NCI-H2029 (cell line): ENCODE measurements around the gene HSPB9.
"Not testable (repeated sequence)": the region's sequence is repeated elsewhere in the genome, so short reads cannot be mapped to it uniquely, and the experiment has no call there.

Source experiments
- DNase-seq: peaks from one replicate; lab custom pipeline; 2025; lab: John Stamatoyannopoulos, UW

The HSPB9 gene

DNA sequence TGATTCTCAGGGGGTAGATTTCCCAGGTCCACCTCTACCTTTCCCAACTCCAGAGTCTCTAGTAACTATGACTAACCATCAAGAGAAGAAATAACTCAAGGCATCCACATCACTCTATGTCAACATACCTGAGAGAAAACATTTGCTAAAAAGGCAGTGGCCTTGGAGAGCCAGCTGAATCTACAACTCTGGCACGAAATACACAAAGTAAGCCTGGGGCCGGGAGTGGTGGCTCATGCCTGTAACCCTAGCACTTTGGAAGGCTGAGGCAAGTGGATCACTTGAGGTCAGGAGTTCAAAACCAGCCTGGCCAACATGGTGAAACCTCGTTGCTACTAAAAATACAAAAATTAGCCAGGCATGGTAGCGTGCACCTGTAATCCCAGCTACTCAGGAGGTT lies 20.5 kb downstream of the HSPB9 start:
- not testable (repeated sequence) for DNase-seq

DNA sequence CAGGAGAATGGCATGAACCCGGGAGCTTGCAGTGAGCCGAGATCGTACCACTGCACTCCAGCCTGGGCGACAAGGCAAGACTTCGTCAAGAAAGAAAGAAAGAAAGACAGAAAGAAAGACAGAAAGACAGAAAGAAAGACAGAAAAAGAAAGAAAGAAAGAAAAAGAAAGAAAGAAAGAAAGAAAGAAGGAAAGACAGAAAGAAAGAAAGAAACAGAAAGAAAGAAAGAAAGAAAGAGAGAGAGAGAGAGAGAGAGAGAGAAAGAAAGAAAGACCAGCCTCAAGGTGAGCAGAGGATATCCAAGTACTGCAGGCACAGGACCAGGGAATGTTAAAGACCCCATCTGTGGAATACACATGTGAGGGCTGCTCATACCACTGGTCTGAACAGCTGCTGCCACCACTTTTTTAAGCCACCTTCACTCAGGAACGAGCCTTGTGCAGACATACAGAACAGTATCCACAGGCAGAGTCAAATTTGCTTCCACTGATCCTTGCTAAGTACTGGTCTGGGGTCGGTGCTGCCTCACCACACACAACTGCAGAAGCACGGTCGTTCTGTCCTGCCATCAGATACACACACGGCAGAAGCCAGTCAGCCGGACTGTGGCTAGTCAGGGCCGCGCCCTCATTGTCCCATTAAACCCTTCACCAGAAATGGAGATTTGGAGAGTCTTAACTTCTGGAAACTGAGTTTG lies 24.5 kb downstream of the HSPB9 start:
- DNase-seq, result no peak

DNA sequence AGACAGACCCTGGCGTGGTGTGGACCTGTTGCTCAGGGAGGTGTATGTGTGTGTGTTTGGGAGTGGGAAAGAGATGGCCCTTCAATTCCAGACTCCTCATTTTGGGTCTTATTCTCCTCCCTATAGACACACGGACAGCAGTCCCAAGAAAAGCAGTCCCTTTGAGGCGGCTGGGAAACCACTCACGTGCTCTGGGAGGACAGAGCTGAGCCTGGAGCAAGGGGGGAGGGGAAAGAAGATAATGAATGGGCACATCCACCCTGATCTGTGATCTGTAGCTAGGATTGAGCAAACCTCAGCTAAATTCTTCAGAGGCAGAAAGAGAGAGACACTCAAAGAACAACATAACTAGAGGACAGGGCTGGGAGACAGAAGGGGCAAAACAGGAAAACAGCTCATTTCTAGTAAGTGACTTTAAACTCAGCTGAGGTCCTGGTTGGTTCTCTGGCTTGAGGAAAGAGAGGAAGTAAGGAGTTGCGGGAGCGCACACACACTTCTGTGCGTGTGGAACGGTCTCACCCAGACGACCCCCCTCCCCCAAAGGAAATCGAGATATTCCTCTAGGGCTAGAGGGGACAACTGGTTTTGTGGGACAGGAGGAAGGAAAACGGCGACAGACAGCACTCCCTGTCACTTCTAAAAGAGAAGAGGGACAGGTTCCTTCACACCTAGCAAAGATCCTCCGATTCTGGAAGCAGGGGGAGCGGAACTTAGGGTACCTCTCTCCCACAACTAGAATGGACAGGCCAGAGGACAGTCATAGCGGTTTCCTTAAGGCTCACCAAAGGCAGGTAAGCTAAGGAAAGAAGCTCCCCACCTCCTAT lies 31.5 kb downstream of the HSPB9 start:
- no peak for DNase-seq

DNA sequence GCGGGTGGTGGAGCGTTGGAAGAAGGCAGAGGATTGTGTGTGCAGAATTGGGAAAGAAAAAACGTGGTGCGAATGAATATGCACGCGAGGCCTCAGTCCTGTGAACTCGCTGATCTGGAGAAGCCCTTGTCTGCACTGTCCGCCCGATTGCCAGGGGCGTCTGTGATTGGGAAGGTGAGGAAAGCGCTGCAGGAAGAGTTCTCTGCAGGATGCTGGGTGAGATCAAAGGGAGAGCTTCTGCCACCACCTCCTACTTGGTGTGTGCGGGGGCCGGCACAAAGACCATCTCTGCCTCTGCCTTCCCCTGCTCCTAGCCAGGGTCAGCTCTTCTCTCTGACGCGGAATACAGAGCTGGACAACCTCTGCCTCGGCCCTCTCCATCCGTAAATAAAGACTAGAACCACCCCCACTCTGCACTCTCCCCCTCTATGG lies 33.0 kb downstream of the HSPB9 start:
- no peak for DNase-seq

DNA sequence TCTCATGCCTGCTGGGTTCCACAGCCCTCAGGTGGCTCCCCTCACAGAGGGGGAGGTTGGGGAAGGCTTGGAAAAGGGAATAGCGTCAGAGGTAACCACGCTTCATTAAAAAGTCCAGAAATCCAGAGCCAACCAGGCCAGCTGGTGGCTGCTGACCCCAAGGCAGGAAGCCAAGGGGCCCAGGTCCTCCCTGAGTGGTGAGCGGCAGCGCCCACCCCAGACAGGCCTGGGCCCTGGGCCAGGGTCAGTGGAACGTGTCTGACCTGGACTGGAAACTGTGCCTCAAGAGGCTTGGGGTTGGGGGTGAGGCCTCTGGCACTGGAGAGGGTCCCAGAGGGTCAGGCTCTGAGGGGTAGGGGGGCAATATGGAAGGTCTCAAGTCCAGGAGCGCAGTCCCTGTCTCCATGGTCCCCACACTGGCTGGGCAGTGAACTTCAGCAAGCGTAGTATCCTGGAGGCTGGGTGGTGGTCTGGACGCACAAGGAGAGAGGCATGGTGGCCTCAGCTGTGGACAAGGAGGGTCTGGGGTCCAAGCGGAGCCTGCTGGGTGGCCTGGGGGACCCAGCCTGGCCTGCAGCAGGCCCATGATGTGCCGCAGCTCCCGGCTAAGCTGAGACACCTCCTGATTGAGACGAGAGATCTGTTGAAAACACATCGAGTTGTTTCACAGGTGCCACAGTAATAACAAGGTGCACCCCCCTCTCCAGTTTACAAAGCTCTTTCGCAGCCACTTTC lies 37.4 kb downstream of the HSPB9 start:
- no peak for DNase-seq

DNA sequence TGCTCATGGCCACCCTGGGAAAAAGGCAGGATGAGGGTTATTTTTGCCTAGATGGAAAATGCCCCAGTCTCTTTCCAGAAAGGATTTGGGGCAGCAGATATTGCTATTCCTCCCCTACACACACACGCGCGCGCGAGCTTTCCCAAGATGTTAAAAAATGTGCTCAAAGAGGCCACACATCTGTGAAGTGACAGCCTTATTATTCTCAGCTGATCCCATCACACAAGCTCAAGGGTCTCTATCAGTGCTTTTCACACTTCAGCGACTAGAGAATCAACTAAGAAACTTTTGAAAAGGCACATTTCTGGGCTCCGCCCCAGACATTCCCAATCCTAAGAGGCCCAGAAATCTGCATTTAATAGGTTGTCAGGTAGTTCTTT lies 37.9 kb downstream of the HSPB9 start:
- no peak for DNase-seq

DNA sequence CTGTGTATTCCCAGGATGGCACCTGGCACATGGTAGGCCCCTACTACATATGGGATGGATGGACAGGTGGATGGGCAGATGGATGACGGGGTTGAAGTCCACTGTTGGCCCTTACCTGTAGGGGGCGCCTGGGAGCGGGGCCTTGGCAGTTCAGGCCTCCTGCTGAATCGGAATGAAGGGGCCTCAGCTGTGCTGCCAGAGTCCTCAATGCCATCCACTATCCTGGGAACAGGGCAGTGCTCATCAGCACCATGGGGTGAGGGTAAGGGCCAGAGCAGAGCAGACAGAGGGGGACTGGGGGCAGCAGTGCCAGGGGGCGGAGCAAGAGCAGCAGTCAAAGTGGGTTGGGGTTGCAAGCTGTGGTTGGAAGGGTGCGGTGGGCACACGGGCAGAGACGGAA lies 40.5 kb downstream of the HSPB9 start:
- no peak for DNase-seq

DNA sequence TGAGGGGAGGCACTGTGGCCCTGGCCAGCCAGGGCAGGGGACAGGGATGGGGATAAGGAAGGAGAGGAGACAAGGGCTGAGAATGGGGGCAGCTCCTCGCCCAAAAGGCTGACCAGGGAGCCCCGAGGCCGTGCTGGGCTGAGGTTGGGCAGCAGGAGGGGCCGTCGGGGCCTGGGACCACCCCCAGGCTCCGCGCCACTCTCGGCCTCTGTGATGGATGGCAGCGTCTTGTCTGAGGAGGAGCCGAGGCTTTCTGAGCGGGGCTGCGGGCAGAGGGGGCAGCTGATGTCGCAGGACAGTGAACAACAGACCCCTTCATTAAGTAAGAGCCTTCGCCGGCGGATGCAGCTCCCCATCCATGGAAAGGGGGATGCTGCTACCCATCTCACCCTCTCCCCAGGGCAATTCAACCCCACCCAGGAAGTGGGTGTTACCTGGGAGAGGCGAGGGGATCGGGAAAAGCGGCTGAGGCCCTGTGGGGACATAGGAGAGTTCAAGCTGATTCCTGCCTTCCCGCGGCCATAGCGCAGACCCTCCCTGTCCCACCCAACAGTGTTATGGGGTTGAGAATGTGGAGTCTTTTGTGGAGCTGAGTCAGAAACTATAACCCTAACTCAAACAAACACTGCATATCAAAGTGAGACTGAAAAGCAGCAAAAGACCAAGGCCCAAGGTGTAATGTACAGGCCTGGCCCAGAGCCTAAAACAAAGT lies 41.2 kb downstream of the HSPB9 start:
- DNase-seq, result no peak

DNA sequence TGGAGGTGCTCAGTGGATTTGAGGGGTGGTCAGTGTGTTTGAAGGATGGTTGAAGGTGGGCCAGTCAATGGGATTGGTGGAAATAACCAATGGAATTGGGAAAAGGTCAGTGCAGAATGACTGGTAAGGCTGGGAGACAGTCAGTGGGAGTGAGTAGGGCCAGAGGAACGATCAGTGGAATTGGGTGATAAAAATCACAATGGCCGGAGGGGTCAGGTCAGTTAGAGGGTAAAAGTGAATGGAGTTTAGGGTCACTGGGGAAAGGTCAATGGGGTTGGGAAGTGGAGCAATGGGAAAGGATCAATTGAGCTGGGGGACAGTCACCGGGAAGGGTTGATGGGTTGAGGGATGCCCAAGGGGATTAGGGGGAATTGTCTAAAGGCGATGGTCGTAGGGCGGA lies 43.1 kb downstream of the HSPB9 start:
- DNase-seq, result no peak

DNA sequence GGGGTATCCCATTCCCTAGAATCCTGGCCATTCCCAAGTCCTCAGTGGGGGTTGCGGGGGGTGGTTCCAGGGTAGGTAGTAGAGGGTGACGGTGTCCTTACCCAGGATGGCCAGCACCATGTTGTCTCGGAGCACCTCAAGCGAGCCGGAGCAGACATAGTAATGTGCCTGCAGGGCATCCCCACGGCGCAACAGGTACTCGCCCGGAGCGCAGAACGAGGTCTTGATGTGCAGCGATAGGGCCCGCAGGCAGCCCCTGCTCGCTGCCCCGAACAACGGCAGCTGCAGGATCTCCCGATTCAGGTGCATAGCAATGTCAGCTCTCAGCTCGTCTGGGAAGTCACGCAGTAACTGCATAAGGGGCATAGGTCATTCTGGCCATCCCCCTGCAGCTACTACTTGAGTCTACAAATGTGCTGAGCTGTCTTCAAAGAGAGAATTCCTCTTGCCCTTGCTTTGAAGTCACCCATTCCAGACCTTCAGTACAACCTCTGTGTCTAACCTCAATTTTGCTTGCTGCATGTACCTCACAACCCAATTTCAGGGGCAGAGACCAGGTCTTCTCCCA lies 43.7 kb downstream of the HSPB9 start:
- DNase-seq, result no peak

DNA sequence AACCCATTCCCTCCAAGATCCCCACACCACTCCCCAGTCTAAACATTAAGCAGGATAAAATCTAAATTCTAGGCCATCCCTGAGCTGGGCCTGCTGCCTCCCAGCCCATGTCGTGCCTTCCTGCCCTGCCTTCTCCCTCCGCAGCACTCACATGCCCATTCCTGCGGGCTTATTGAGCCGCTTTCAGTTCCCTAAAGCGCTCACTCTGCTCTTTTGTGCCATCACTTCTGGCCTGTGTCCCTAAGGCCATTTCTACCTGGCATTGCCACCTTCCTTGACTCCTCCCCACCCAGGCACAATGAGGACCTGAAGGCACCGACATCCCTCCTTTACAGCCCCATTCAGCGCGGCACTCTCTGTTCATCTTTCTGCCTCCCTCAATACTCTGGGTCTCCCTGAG lies 45.2 kb downstream of the HSPB9 start:
- DNase-seq, result no peak

DNA sequence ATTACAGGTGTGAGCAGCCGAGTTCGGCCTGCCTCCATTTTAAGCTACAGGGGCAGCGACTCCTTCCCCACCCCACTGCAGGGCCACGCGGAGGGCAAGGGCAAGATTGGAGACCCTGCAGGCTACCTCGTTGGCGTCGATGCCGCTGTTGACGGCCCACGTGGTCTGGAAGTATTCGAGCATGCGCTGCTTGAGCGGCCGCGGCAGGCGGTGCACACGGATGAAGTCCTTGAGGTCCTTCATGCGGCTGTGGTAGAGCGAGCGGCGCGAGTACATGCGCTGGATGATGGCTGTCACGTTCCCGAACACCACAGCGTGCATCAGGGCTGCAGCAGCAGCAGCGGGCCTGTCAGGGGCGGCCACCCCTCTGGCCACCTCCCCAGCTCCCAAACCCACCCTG lies 46.7 kb downstream of the HSPB9 start:
- no peak for DNase-seq

DNA sequence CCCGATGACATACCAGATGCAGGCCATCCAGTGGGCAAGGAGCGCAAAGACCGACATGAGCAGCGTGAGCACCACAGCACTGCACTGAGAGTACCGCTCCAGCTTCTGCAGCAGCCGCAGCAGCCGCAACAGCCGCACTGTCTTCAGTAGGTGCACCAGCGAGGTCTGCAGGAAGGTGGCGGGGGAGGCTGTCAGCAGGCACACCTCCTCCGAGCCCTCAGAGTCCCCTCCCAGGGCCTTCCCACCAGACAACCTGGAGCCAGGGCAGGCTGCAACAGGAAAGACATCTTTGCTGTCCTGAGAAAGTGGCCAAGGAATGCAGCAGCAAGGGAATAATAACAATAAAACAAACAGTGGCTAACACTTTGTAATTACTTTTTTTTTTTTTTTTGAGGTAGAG lies 49.2 kb downstream of the HSPB9 start:
- DNase-seq, result no peak
